ENCODE measurements around the gene SYT11.
"Not testable (repeated sequence)": the region's sequence is repeated elsewhere in the genome, so short reads cannot be mapped to it uniquely, and the experiment has no call there.

SYT11 gene

GRCh38 chr1:155904261-155904660 lies 44.9 kb downstream of the SYT11 start:
- no peak for DNase-seq

GRCh38 chr1:155909894-155910293 lies 50.5 kb downstream of the SYT11 start:
- no peak for DNase-seq

- peak; percentile 69 for DNase-seq
Observed at GRCh38 chr1:155910621-155911121, 51.3 kb downstream of the SYT11 start.

- peak; percentile 88 for DNase-seq
Observed at GRCh38 chr1:155911156-155912055, 52.0 kb downstream of the SYT11 start, which contains the start of gene RIT1. Gene RIT1, minus strand, starts transcription at chr1:155911349. Its CDS starts 588 bp downstream, at chr1:155910761.

- DNase-seq: no peak
Observed at GRCh38 chr1:155912056-155912536, 52.7 kb downstream of the SYT11 start.

- no peak for DNase-seq
Observed at GRCh38 chr1:155913969-155914757, 54.8 kb downstream of the SYT11 start.

GRCh38 chr1:155918660-155919059 lies 59.3 kb downstream of the SYT11 start:
- DNase-seq: no peak

- DNase-seq: no peak
Observed at GRCh38 chr1:155919801-155920200, 60.4 kb downstream of the SYT11 start.

GRCh38 chr1:155920717-155921116 lies 61.4 kb downstream of the SYT11 start:
- DNase-seq: no peak

- no peak for DNase-seq
Observed at GRCh38 chr1:155925506-155925905, 66.1 kb downstream of the SYT11 start.

GRCh38 chr1:155929057-155929456 lies 69.7 kb downstream of the SYT11 start:
- no peak for DNase-seq

- not testable (repeated sequence) for DNase-seq
Observed at GRCh38 chr1:155930725-155931124, 71.4 kb downstream of the SYT11 start.

GRCh38 chr1:155931332-155932038 lies 72.1 kb downstream of the SYT11 start:
- no peak for DNase-seq

- DNase-seq: no peak
Observed at GRCh38 chr1:155932081-155932480, 72.7 kb downstream of the SYT11 start.

GRCh38 chr1:155932487-155932886 lies 73.1 kb downstream of the SYT11 start:
- no peak for DNase-seq

GRCh38 chr1:155933591-155934096 lies 74.3 kb downstream of the SYT11 start:
- DNase-seq: no peak

- peak; percentile 97 for DNase-seq
Observed at GRCh38 chr1:155934097-155934935, 74.9 kb downstream of the SYT11 start, which contains the start of gene KHDC4. Gene KHDC4, minus strand, starts transcription at chr1:155934413. Its CDS starts 40 bp downstream, at chr1:155934373.

Measured in retina (tissue), 1 donor.